GM12872 (cell line): ENCODE results near the gene MIS12.

ENCODE experiments used
- TF ChIP-seq, protein P1 (sequence below): IDR thresholded peaks from 3 replicates; pipeline ENCODE4 v1.5.1; 2011; ENCODE audit warnings: low read depth, mild to moderate bottlenecking, low read length, moderate library complexity; ENCODE audit not compliant: insufficient read depth

Gene MIS12

DNA sequence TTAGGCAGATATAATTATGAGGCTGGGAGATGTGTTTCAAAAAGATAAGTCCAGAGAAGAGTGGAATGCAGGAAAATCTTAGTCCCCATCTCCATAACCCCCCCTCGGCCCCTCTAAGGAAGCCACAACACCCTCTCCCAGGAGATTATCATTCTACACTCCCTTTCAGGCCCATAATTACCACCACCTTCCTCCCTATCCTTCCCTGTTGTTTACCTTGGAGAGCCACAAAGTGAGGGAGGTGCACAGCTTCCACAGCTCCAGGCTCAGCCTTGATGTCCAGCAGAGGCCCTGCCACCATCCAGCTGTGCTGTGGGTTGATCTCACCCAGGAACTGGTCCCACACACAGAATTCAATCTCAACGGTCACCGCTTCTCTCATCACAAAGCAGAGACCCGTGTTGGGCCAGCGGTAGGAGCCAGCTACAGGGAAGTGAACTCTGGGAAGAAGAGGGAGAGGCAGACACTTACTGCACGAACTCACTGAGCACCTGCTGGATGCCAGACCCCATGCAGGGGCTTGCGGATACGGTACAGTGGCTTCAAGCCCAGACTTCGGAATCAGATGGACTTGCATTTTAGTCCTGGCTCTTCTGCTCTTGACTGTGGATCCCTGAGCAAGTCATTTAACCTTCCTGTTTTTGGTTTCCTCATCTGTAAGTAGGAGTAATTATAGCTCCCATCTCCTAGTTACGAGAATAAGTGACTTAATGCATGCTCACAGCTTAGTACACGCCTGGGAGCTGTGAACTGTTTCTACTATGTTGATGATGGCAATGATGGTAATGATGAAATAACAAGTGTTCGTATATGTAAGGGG lies 44.1 kb downstream of the MIS12 start:
- TF ChIP-seq, protein P1, sequence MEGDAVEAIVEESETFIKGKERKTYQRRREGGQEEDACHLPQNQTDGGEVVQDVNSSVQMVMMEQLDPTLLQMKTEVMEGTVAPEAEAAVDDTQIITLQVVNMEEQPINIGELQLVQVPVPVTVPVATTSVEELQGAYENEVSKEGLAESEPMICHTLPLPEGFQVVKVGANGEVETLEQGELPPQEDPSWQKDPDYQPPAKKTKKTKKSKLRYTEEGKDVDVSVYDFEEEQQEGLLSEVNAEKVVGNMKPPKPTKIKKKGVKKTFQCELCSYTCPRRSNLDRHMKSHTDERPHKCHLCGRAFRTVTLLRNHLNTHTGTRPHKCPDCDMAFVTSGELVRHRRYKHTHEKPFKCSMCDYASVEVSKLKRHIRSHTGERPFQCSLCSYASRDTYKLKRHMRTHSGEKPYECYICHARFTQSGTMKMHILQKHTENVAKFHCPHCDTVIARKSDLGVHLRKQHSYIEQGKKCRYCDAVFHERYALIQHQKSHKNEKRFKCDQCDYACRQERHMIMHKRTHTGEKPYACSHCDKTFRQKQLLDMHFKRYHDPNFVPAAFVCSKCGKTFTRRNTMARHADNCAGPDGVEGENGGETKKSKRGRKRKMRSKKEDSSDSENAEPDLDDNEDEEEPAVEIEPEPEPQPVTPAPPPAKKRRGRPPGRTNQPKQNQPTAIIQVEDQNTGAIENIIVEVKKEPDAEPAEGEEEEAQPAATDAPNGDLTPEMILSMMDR: no peak

DNA sequence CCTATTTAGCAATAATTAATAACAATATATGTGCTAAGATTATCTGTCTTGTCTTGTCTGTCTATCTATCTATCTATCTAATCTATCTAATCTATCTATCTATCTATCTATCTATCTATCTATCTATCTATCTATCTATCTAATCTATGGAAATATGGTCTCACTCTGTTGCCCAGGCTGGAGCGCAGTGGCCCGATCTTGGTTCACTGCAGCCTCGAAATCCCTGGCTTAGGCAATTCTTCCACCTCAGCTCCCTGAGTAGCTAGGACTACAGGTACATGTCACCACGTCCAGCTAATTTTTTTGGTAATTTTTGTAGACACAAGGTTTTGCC lies 44.7 kb downstream of the MIS12 start:
- TF ChIP-seq, protein P1: no peak

DNA sequence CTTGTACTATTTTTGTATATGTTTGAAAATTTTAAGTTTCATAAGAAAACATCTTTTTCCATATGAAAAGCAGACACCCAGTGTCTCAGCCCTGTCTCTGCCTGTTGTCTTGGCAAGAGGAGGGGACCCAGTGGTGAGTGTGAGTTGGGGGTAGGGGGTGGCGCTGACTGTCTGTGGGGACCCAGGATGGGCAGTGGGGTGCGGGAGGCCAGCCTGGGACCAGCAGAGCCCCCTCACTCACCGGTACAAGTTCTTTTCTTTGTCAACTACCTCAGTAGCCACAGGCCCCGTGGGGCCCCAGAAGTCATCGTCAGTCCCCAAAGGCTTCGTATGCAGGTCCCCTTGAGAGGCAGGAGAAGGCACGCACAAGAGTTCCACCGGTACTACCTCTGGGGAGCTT lies 46.2 kb downstream of the MIS12 start:
- TF ChIP-seq, protein P1: no peak

DNA sequence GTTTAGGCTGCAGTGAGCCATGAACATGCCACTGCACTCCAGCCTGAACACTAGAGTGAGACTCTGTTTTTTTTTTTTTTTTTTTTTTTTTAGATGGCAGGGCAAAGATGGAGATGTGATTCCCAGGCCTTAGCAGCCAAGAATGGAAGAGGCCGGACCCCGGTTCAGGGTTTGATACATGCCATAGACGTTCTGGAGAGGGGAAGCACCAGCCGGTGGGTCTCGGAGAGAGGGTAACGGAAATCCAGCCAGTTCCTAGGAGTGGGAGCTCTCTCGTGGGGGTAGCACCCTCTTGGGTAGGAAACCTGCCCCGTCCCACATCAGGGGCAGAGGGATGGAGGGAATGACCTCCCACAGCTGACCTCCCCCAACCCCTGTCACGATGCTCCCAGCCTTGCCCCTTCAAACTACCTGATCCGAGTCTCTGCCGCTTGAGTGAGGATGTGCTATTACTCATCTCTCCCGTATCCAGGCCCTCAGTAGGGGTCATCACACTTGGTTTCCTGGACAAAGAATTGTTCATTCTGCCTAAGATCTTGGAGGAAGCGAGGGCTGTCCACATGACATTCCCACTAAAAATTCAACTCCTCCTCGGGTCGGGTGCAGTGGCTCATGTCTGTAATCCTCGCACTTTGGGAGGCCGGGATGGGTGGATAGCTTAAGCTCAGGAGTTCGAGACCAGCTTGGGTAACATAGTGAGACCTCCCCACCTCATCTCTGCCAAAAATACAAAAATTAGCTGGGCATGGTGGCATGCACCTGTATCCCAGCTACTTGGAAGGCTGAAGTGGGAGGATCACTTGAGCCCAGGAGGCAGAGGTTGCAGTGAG lies 47.3 kb downstream of the MIS12 start:
- TF ChIP-seq, protein P1: no peak

DNA sequence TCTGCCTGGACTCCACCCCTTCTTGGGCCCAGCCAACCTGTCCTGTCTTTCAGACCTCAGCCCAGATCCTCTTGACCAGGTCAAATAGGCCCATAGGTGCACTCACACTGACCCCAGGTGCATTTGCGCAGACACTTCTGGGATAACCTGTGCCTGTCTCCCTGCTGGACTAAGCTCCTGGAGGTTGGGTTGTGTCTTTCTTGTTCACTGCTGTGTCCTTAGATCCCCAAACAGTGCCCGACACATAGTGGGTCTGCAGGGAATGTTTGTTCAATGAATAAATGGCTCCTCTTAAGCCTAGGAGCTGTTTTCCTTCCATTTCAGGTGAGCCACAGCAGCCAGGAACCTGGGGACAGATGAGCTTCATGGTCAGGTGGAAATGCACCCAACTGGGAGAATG lies 49.1 kb downstream of the MIS12 start:
- TF ChIP-seq, protein P1: no peak

DNA sequence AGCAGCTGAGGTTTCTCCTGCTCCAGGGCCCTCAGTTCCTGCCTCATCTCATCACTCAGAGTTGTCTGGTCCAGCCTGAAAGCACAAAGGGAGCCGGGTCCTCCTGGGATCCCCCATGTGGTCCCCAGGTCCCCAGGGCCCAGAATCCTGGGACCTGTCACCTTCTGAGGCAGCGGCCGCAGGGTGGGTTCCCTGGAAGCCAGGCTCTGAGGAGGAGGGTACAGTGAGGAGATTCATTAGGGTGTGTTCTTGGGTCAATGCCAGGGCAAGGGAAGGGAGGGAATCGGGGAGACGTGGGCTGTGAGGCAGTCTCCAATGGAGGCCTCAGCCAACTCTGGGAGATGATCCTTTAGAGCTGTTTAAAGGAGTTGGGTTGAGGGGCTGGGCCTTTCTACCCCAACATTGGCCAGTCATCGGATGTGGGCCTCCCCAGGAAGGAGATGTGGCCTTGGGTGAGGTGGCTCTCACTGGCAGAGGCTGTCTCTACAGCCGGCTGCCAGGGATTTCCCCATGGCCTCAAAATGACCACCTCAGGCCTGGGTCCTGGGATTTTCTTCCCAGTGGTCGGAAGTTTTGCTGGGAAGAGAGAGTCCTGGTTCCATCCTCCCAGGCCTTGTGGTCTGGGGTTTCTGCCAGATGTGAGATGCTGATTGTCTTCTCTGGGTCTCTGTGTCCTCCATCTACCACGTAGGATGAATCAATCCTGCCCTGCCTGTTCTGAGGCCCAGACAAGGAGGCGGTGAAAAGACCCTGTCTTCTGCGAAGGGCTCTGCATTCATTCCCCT lies 50.7 kb downstream of the MIS12 start:
- TF ChIP-seq, protein P1: no peak

DNA sequence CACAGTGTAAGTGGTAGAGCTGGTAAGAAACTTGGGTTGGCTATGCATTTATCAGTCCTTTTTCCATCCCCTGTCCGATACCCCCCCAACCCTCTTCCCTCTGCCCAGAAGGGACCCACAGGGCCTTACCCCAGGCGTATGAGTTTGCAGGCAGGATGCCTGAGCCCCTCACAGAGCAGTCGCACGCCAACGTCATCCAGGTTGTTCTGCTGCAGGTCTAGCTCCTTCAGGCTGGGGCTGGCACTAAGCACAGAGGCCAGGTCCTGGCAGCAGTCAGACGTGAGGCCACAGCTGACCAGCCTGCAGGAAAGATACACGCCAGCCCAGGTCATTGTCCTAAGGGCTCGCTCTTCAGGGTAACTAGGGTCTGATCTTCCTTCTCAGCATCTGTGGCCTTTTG lies 52.9 kb downstream of the MIS12 start:
- TF ChIP-seq, protein P1: no peak
